ENCODE data around the gene RGS16. TPM values are rescaled to one million over a fixed set of nuclear protein-coding genes. Genes with fewer than 3 reads are reported as not detected.
A peak's percentile ranks its signal among the peaks of the same experiment; 100 is the strongest.

The RGS16 gene
- total and polyA plus RNA-seq, 9 of the 15 experiments (the other 6 are each of a cell fraction or from before 2014, with no cell fraction given) = 0.07 to 0.55 (median 0.36) TPM

GRCh38 chr1:182595641-182596240, 8.4 kb downstream of the RGS16 start:
- no peaks in the 10 kb centered on the region for H3K9me3 ChIP-seq (replicated peaks; ENCODE audit: control insufficient read depth, insufficient read depth, low read depth, low read length)
- POLR2A ChIA-PET = interaction anchor here (0.6 to 1.7 kb wide), 13 partner anchors 9 to 676 kb away, joined by 3 to 5 read pairs (median 3); partner anchors contain the start of gene RGS16
- DNase-seq (ENCODE audit: extremely low read depth in 1 of 4, low spot score in 3 of 4) = peak; percentile 72 to 76 (median 73)
- H3K79me2 ChIP-seq (ENCODE audit: control insufficient read depth, insufficient read depth, low read length) = no peaks in the 10 kb centered on the region
- no TSS peak for BruUV-seq (replicated peaks)
- WGBS (ENCODE audit: insufficient coverage, low coverage, missing lambda C conversion rate) = 23% methylated on average over 4 of the region's 4 CpGs
- 0 out of 5 replicates have a peak, but pooled peaks cover 0 to 3% of the 10 kb centered on the region in 2 experiments for H3K4me1 ChIP-seq (replicated peaks in 1 of 2; ENCODE audit: control insufficient read depth in 2 of 2, insufficient read depth in 2 of 2, low read length in 2 of 2)
- H3K4me3 ChIP-seq = no peak overlapping the region
- CTCF ChIA-PET (ENCODE audit: low intra/inter-chr PET ratio) = interaction anchor here (0.6 to 2.5 kb wide), 4 partner anchors 187 to 211 kb away, joined by 3 to 13 read pairs (median 6); no protein-coding TSS in a partner anchor
- H3K4me2 ChIP-seq (ENCODE audit: insufficient read depth, low read length) = no peak overlapping the region
- no peaks in the 10 kb centered on the region for H3K36me3 ChIP-seq (ENCODE audit: control insufficient read depth, insufficient read depth, low read length)
- intact Hi-C loops (cut with micrococcal nuclease) (loop anchor here (2.0 kb wide), 2 partner anchors 149 to 511 kb away; no protein-coding TSS in a partner anchor), in situ Hi-C loops (cut with MboI) (loop anchor here (5.0 to 10.0 kb wide), 2 partner anchors 192 to 511 kb away; partner anchors contain the start of gene NPL)
- peak; percentile 51; the same call in 2 of the 3 replicates for ATAC-seq
- peak; percentile 90 for FAIRE-seq
- H2AFZ ChIP-seq (ENCODE audit: low read depth, low read length) = no peak overlapping the region
- no peaks in the 10 kb centered on the region for H4K20me1 ChIP-seq (replicated peaks; ENCODE audit: control insufficient read depth, insufficient read depth, low read length)
- H3K27ac ChIP-seq (ENCODE audit: extremely low read depth, low read depth, low read length) = no peak overlapping the region
- peaks cover 0 to 8% of the 10 kb centered on the region in 2 experiments; a peak in 1 of 5 replicates for H3K27me3 ChIP-seq (ENCODE audit: control insufficient read depth in 2 of 2, insufficient read depth in 2 of 2, low read length in 2 of 2)
- no peak overlapping the region for H3K9ac ChIP-seq (ENCODE audit: insufficient read depth in 1 of 2, low read depth in 2 of 2, low read length in 2 of 2)
- no peaks in the 10 kb centered on the region for H3K9me1 ChIP-seq (ENCODE audit: control insufficient read depth, insufficient read depth, low read length)
- TF ChIP-seq MXD1 (CRISPR knock-in tag; IDR thresholded peaks at IDR 0.05; ENCODE audit: borderline replicate concordance, poor library complexity, severe bottlenecking) (no peak), TEAD1 (CRISPR knock-in tag; IDR thresholded peaks at IDR 0.05) (no peak), BHLHE40 (IDR thresholded peaks at IDR 0.05; ENCODE audit: low read length) (no peak), ZFP30 (CRISPR knock-in tag; IDR thresholded peaks at IDR 0.05; ENCODE audit: borderline replicate concordance) (no peak), CTCFL (IDR thresholded peaks at IDR 0.05; ENCODE audit: borderline replicate concordance, insufficient read depth, low read depth, low read length, poor library complexity, severe bottlenecking) (no peak), ETV1 (tag; conservative IDR thresholded peaks at IDR 0.05; ENCODE audit: low read depth) (no peak), THRAP3 (IDR thresholded peaks at IDR 0.05; ENCODE audit: borderline replicate concordance) (no peak), HNRNPL (IDR thresholded peaks at IDR 0.05; ENCODE audit: low read depth, low read length) (0 out of 2 replicates have a peak, but pooled peaks have one; percentile 34), RAD21 (CRISPR knock-in tag; conservative IDR thresholded peaks at IDR 0.05 in 1 of 2, IDR thresholded peaks at IDR 0.05 in 1 of 2) (peak; percentile 81), POLR3G (IDR thresholded peaks at IDR 0.05; ENCODE audit: extremely low read depth, insufficient read length, insufficient replicate concordance) (no peak), ZNF778 (CRISPR knock-in tag; IDR thresholded peaks at IDR 0.05) (no peak), EZH2 (IDR thresholded peaks at IDR 0.05; ENCODE audit: borderline replicate concordance, low read depth, low read length) (no peak), CHAMP1 (IDR thresholded peaks at IDR 0.05) (no peak)

All from K562 (cell line).